GM12878 (cell line): ENCODE measurements around the gene IRF7. TPM values are rescaled to one million over a fixed set of nuclear protein-coding genes. Genes with fewer than 3 reads are reported as not detected.

ENCODE experiments used
- ATF2 ChIP-seq: IDR thresholded peaks from 2 replicates; pipeline ENCODE4 v1.6.1; 2012; ENCODE audit warnings: low read length, inconsistent platforms
- BRCA1 ChIP-seq: IDR thresholded peaks from 2 replicates; pipeline ENCODE4 v1.6.1; 2011; ENCODE audit warnings: low read depth, low read length, improper control_type of control experiment
- CREM ChIP-seq: IDR thresholded peaks from 2 replicates; pipeline ENCODE4 v1.6.1; 2014; ENCODE audit warnings: antibody characterized with exemption, low read depth
- IKZF2 ChIP-seq, 2 experiments: fragments of 450-650 bp; IDR thresholded peaks; 2 replicates each; pipeline ENCODE4 v1.6.1; 2017; ENCODE audit warnings: mild to moderate bottlenecking in 2 of 2, moderate library complexity in 2 of 2
- KAT2A ChIP-seq: conservative IDR thresholded peaks from 2 replicates; pipeline ENCODE4 v1.6.1; 2011; ENCODE audit warnings: low read depth, low read length; ENCODE audit not compliant: control insufficient read depth
- LARP7 ChIP-seq: fragments of 450-650 bp; IDR thresholded peaks from 2 replicates; pipeline ENCODE4 v1.6.1; 2017; ENCODE audit warnings: mild to moderate bottlenecking
- NBN ChIP-seq: fragments of 450-650 bp; IDR thresholded peaks from 2 replicates; pipeline ENCODE4 v1.6.1; 2016
- NFIC ChIP-seq: IDR thresholded peaks from 2 replicates; pipeline ENCODE4 v1.6.1; 2012; ENCODE audit warnings: low read depth, mild to moderate bottlenecking, inconsistent platforms, low read length, moderate library complexity
- PBX3 ChIP-seq: IDR thresholded peaks from 2 replicates; pipeline ENCODE4 v1.6.1; 2011; ENCODE audit warnings: mild to moderate bottlenecking, low read depth, low read length, moderate library complexity; ENCODE audit not compliant: insufficient replicate concordance
- SREBF1 ChIP-seq: IDR thresholded peaks from 2 replicates; pipeline ENCODE4 v1.6.1; 2012; ENCODE audit warnings: mild to moderate bottlenecking, low read length
- SUPT20H ChIP-seq: IDR thresholded peaks from 2 replicates; pipeline ENCODE4 v1.6.1; 2011; ENCODE audit warnings: low read depth, mild to moderate bottlenecking, low read length, moderate library complexity, borderline replicate concordance; ENCODE audit not compliant: control insufficient read depth
- TAF1 ChIP-seq: IDR thresholded peaks from 2 replicates; pipeline ENCODE4 v1.6.1; 2011; ENCODE audit warnings: mild to moderate bottlenecking, low read depth, low read length, borderline replicate concordance
- TCF3 ChIP-seq: IDR thresholded peaks from 2 replicates; pipeline ENCODE4 v1.6.1; 2012; ENCODE audit warnings: low read depth, mild to moderate bottlenecking, low read length, borderline replicate concordance; ENCODE audit not compliant: insufficient read depth
- ZNF24 ChIP-seq: fragments of 450-650 bp; IDR thresholded peaks from 2 replicates; pipeline ENCODE4 v1.6.1; 2017; ENCODE audit warnings: antibody characterized with exemption, mild to moderate bottlenecking
- polyA plus RNA-seq, 11 experiments: library from polyadenylated mRNA; depleted of rRNA in 4 of 11; unstranded in 6 of 11; stranded (reverse) in 5 of 11; fragments of >200 nt; fragmentation: Nextera tagmentation in 4 of 11; fragmentation: Illumina TruSeq in 1 of 11; extraction: Ambion mirVana in 4 of 11; extraction: Trizol in 1 of 11; gene quantifications; 1 replicate in 1 of 11; 2 replicates in 10 of 11; pipeline versions ENCODE4 v1.2.1 to v1.2.3, GENCODE V29; 2011 to 2016; ENCODE audit warnings: inconsistent platforms in 2 of 11, missing spikeins in 2 of 11, low read depth in 1 of 11
- total RNA-seq, 4 experiments: library from RNA; depleted of rRNA in 3 of 4; stranded (reverse); fragments of >200 nt in 3 of 4; fragmentation: Illumina TruSeq in 1 of 4; extraction: Trizol in 1 of 4; gene quantifications; 2 replicates each; pipeline versions ENCODE4 v1.2.1 to v1.2.3, GENCODE V29; 2013 to 2021
- TF ChIP-seq, protein P1 (sequence below): fragments of 150-350 bp; IDR thresholded peaks from 2 replicates; pipeline ENCODE4 v1.6.1; 2014; ENCODE audit warnings: mild to moderate bottlenecking, low read depth, low read length
- TF ChIP-seq, protein P2 (sequence below): fragments of 450-650 bp; formaldehyde crosslinking; IDR thresholded peaks from 2 replicates; pipeline ENCODE4 v1.4.0; 2020; ENCODE audit warnings: mild to moderate bottlenecking, moderate library complexity

IRF7 gene
- total and polyA plus RNA-seq, 10 of the 15 experiments (the other 5 are each of a cell fraction or from before 2014, with no cell fraction given) = 4.4 to 141 (median 67.6) TPM

DNA sequence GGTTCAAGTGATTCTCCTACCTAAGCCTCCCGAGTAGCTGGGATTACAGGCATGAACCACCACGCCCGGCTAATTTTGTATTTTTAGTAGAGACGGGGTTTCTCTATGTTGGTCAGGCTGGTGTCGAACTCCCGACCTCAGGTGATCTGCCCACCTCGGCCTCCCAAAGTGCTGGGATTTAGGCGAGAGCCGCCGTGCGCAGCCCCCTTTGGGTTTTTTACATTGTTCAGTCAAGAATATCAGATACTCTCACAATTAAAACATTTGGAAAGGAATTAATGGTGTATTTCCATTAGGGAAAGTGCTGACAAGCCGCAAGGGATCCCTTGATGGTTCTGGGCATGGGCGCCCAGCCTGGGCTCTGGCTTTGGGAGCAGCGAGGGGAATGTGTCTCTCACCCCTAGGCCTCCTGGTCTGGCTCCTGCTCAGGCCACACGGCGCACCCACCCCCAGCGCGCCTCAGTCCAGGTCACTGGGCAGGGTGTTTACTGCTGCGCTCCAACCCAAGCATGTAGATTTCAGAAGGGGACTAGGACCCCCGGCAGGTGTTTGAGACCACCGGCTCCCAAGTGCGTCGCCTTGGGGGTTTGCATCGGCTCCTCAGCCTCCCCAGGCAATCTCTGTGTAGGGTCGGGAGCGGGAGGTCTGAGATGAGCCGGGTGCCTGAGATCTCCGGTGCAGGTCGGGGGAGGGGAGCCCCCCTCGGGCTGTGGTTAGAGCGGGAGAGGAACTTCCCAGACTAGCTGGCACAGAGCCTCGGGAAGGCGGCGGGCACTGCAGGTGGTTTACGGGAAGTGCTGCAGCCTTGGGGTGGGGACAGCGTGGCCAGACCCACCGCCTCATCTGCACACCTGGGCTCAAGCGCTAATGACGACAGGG lies 809 bp upstream of the IRF7 start (continued):
- TF ChIP-seq, protein P1, sequence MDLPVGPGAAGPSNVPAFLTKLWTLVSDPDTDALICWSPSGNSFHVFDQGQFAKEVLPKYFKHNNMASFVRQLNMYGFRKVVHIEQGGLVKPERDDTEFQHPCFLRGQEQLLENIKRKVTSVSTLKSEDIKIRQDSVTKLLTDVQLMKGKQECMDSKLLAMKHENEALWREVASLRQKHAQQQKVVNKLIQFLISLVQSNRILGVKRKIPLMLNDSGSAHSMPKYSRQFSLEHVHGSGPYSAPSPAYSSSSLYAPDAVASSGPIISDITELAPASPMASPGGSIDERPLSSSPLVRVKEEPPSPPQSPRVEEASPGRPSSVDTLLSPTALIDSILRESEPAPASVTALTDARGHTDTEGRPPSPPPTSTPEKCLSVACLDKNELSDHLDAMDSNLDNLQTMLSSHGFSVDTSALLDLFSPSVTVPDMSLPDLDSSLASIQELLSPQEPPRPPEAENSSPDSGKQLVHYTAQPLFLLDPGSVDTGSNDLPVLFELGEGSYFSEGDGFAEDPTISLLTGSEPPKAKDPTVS = no peak
- TF ChIP-seq NBN (no peak), ZNF24 (no peak), LARP7 (no peak; the same call in 1 of the 2 replicates), CREM (no peak), PBX3 (no peak), SREBF1 (no peak), TCF3 (no peak), IKZF2 (IDR thresholded peaks at IDR 0.05) (no peak; a peak in 1 of 4 replicates), SUPT20H (no peak), TAF1 (no peak), NFIC (no peak), KAT2A (no peak), ATF2 (no peak), BRCA1 (no peak)
- TF ChIP-seq, protein P2, sequence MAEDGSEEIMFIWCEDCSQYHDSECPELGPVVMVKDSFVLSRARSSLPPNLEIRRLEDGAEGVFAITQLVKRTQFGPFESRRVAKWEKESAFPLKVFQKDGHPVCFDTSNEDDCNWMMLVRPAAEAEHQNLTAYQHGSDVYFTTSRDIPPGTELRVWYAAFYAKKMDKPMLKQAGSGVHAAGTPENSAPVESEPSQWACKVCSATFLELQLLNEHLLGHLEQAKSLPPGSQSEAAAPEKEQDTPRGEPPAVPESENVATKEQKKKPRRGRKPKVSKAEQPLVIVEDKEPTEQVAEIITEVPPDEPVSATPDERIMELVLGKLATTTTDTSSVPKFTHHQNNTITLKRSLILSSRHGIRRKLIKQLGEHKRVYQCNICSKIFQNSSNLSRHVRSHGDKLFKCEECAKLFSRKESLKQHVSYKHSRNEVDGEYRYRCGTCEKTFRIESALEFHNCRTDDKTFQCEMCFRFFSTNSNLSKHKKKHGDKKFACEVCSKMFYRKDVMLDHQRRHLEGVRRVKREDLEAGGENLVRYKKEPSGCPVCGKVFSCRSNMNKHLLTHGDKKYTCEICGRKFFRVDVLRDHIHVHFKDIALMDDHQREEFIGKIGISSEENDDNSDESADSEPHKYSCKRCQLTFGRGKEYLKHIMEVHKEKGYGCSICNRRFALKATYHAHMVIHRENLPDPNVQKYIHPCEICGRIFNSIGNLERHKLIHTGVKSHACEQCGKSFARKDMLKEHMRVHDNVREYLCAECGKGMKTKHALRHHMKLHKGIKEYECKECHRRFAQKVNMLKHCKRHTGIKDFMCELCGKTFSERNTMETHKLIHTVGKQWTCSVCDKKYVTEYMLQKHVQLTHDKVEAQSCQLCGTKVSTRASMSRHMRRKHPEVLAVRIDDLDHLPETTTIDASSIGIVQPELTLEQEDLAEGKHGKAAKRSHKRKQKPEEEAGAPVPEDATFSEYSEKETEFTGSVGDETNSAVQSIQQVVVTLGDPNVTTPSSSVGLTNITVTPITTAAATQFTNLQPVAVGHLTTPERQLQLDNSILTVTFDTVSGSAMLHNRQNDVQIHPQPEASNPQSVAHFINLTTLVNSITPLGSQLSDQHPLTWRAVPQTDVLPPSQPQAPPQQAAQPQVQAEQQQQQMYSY (CRISPR knock-in tag) = no peak
